Liver (tissue), 9 donors: Measurements from ENCODE around the gene FOXO3. TPM values are rescaled to one million over a fixed set of nuclear protein-coding genes. Genes with fewer than 3 reads are reported as not detected.

Experiments used
- DNase-seq: peaks from one replicate; pipeline ENCODE4 v3.0.0-alpha.2; 2017; ENCODE audit warnings: low spot score
- H3K27ac ChIP-seq, 2 donors: one replicate each; pipeline ENCODE4 v1.7.0; 2013; ENCODE audit warnings: inconsistent platforms in 2 of 2, low read length in 2 of 2, control low read depth in 1 of 2, low read depth in 1 of 2, mild to moderate bottlenecking in 1 of 2
- H3K27me3 ChIP-seq, 4 donors: one replicate each; pipeline versions ENCODE4 v1.6.1 to v1.7.0; 2013; ENCODE audit warnings: low read length in 3 of 4, inconsistent platforms in 1 of 4, mild to moderate bottlenecking in 1 of 4, moderate library complexity in 1 of 4; ENCODE audit not compliant: control insufficient read depth in 4 of 4, insufficient read depth in 4 of 4
- H3K36me3 ChIP-seq, 4 donors: one replicate each; pipeline versions ENCODE4 v1.6.1 to v1.7.0; 2013; ENCODE audit warnings: low read length in 3 of 4, mild to moderate bottlenecking in 3 of 4, low read depth in 1 of 4, moderate library complexity in 1 of 4; ENCODE audit not compliant: control insufficient read depth in 4 of 4, insufficient read depth in 3 of 4
- H3K4me1 ChIP-seq, 4 donors: one replicate each; pipeline versions ENCODE4 v1.6.1 to v1.7.0; 2013; ENCODE audit warnings: low read length in 3 of 4, mild to moderate bottlenecking in 3 of 4, moderate library complexity in 1 of 4; ENCODE audit not compliant: control insufficient read depth in 4 of 4, insufficient read depth in 4 of 4
- H3K4me3 ChIP-seq, 3 donors: one replicate each; pipeline versions ENCODE4 v1.6.1 to v1.7.0; 2013; ENCODE audit warnings: low read length in 3 of 3, control low read depth in 1 of 3, low read depth in 1 of 3, mild to moderate bottlenecking in 1 of 3
- H3K9ac ChIP-seq, 2 donors: one replicate each; pipeline ENCODE4 v1.7.0; 2013; ENCODE audit warnings: low read length in 2 of 2, mild to moderate bottlenecking in 2 of 2, moderate library complexity in 2 of 2, control low read depth in 1 of 2, low read depth in 1 of 2
- H3K9me3 ChIP-seq, 4 donors: one replicate each; pipeline versions ENCODE4 v1.6.1 to v1.7.0; 2013; ENCODE audit warnings: low read length in 3 of 4; ENCODE audit not compliant: control insufficient read depth in 4 of 4
- CTCF ChIP-seq: fragments of 150-350 bp; IDR thresholded peaks from 2 replicates; pipeline ENCODE4 v1.5.1; 2017; ENCODE audit warnings: improper control_type of control experiment, low read depth, low read length; ENCODE audit not compliant: missing input control
- EGR1 ChIP-seq, 2 donors: IDR thresholded peaks; 2 replicates each; pipeline ENCODE4 v1.6.1; 2016 to 2018; ENCODE audit warnings: antibody characterized with exemption in 2 of 2, low read depth in 2 of 2
- FOXA1 ChIP-seq: IDR thresholded peaks from 2 replicates; pipeline ENCODE4 v1.6.1; 2016; ENCODE audit warnings: antibody characterized with exemption
- GABPA ChIP-seq, 2 donors: IDR thresholded peaks in 1 of 2; conservative IDR thresholded peaks in 1 of 2; 2 replicates each; pipeline ENCODE4 v1.6.1; 2016; ENCODE audit warnings: antibody characterized with exemption in 2 of 2, mild to moderate bottlenecking in 1 of 2, moderate library complexity in 1 of 2
- HNF4A ChIP-seq, 2 donors: conservative IDR thresholded peaks; 2 replicates each; pipeline ENCODE4 v1.6.1; 2016; ENCODE audit warnings: antibody characterized with exemption in 2 of 2, mild to moderate bottlenecking in 2 of 2
- HNF4G ChIP-seq: IDR thresholded peaks from 2 replicates; pipeline ENCODE4 v1.6.1; 2016; ENCODE audit warnings: antibody characterized with exemption
- JUND ChIP-seq, 2 donors: IDR thresholded peaks; 2 replicates each; pipeline ENCODE4 v1.6.1; 2016; ENCODE audit warnings: antibody characterized with exemption in 2 of 2
- MAX ChIP-seq: IDR thresholded peaks from 2 replicates; pipeline ENCODE4 v1.6.1; 2016; ENCODE audit warnings: antibody characterized with exemption
- NR2F2 ChIP-seq: IDR thresholded peaks from 2 replicates; pipeline ENCODE4 v1.6.1; 2016; ENCODE audit warnings: antibody characterized with exemption
- REST ChIP-seq: IDR thresholded peaks from 2 replicates; pipeline ENCODE4 v1.6.1; 2016; ENCODE audit warnings: antibody characterized with exemption, mild to moderate bottlenecking
- RXRA ChIP-seq, 2 donors: IDR thresholded peaks; 2 replicates each; pipeline ENCODE4 v1.6.1; 2017 to 2018; ENCODE audit warnings: antibody characterized with exemption in 2 of 2, mild to moderate bottlenecking in 1 of 2
- SP1 ChIP-seq: IDR thresholded peaks from 2 replicates; pipeline ENCODE4 v1.6.1; 2018; ENCODE audit warnings: antibody characterized with exemption, mild to moderate bottlenecking
- TAF1 ChIP-seq: conservative IDR thresholded peaks from 2 replicates; pipeline ENCODE4 v1.6.1; 2016; ENCODE audit warnings: antibody characterized with exemption, mild to moderate bottlenecking
- ZBTB33 ChIP-seq: IDR thresholded peaks from 2 replicates; pipeline ENCODE4 v1.6.1; 2016; ENCODE audit warnings: antibody characterized with exemption
- WGBS: extraction: QIAGEN DNeasy Blood & Tissue Kit; methylation state at CpG from one replicate; pipeline ENCODE4 v1.1.7; 2013; 5-methylcytosine and 5-hydroxymethylcytosine counted together
- polyA plus RNA-seq, 2 donors: library from polyadenylated mRNA; stranded (reverse) in 1 of 2; unstranded in 1 of 2; fragments of 200-250 nt in 1 of 2; fragments of >200 nt in 1 of 2; fragmentation: Nextera tagmentation in 1 of 2; extraction: Ambion mirVana in 1 of 2; gene quantifications; one replicate each; pipeline versions ENCODE4 v1.2.1 to v1.2.3, GENCODE V29; 2013 to 2015
- total RNA-seq, 2 donors: library from RNA; depleted of rRNA; stranded (reverse); fragments of >200 nt; gene quantifications; one replicate each; pipeline ENCODE4 v1.2.3, GENCODE V29; 2014
- donor health status: healthy.
- donor health status: healthy.
- donor health status: healthy.
- donor health status: healthy.
- donor health status: healthy.

The FOXO3 gene
- total and polyA plus RNA-seq, 4 donors = 6.0 to 72.2 (median 17.3) TPM

GRCh38 chr6:108610270-108610839, 49.6 kb downstream of the FOXO3 start:
- H3K9ac ChIP-seq = no peak overlapping the region
- no peak for TF ChIP-seq HNF4G

GRCh38 chr6:108610957-108611586, 50.4 kb downstream of the FOXO3 start:
- Histone ChIP-seq H3K27ac (no peak overlapping the region), H3K9ac (no peak overlapping the region), H3K9me3 (peaks cover 0 to 2% (median 0%) of the 10 kb centered on the region in 4 donors), H3K27me3 (no peaks in the 10 kb centered on the region), H3K36me3 (no peaks in the 10 kb centered on the region), H3K4me3 (no peak overlapping the region), H3K4me1 (peaks cover 3 to 30% (median 24%) of the 10 kb centered on the region in 4 donors)
- TF ChIP-seq CTCF (no peak), NR2F2 (no peak), HNF4A (conservative IDR thresholded peaks at IDR 0.05) (no peak), SP1 (no peak), REST (no peak), MAX (no peak), RXRA (IDR thresholded peaks at IDR 0.05) (no peak), JUND (IDR thresholded peaks at IDR 0.05) (no peak), EGR1 (IDR thresholded peaks at IDR 0.05; ENCODE audit: low read depth in 2 of 2) (no peak), GABPA (IDR thresholded peaks at IDR 0.05 in 1 of 2, conservative IDR thresholded peaks at IDR 0.05 in 1 of 2) (no peak), TAF1 (no peak), FOXA1 (no peak), ZBTB33 (no peak), HNF4G (no peak)
- no peak for DNase-seq
- WGBS = 69% methylated on average over 4 of the region's 4 CpGs

More at GRCh38 chr6:108610270-108610839, 49.6 kb downstream of the FOXO3 start:
- Histone ChIP-seq H3K27ac (no peak overlapping the region), H3K36me3 (no peaks in the 10 kb centered on the region), H3K4me1 (peaks cover 4 to 32% (median 28%) of the 10 kb centered on the region in 4 donors), H3K4me3 (no peak overlapping the region), H3K9me3 (peaks cover 0 to 2% (median 0%) of the 10 kb centered on the region in 4 donors), H3K27me3 (no peaks in the 10 kb centered on the region)
- no peak for DNase-seq
- WGBS = 89% methylated on average over 3 of the region's 3 CpGs
